IPS-18c (cell line): ENCODE measurements around the gene NPFFR1.
A peak's percentile ranks its signal among the peaks of the same experiment; 100 is the strongest.

Experiments used
- H3K4me3 ChIP-seq: 2 replicates; pipeline ENCODE4 v1.7.0; 2013; ENCODE audit warnings: low read depth, mild to moderate bottlenecking, low read length, moderate library complexity; ENCODE audit not compliant: insufficient read depth
- H3K9me3 ChIP-seq: one replicate; pipeline ENCODE4 v1.6.1; 2013; ENCODE audit warnings: mild to moderate bottlenecking, low read length, moderate library complexity; ENCODE audit not compliant: control insufficient read depth, insufficient read depth

NPFFR1 gene

DNA sequence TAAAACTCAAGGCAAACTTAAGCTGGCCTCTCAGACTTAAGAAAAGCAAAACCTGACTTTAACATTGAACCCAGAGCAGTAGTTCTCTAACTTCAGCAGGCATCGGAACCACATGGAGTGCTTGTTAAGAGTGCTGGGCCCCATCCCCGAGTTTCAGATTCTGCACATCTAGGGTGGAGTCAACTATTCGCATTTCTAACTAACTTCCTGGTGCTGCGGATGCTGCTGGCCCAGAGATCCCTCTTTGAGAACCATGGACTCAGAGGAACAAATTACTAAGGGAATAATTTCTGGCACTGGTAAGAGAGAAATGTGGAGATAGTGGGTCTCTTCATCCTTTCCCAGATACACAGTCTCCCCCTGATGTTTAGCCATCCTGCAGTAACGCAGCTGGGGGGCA is 14.6 kb upstream of the NPFFR1 start:
- no peak overlapping the region for H3K4me3 ChIP-seq
- no peaks in the 10 kb centered on the region for H3K9me3 ChIP-seq

DNA sequence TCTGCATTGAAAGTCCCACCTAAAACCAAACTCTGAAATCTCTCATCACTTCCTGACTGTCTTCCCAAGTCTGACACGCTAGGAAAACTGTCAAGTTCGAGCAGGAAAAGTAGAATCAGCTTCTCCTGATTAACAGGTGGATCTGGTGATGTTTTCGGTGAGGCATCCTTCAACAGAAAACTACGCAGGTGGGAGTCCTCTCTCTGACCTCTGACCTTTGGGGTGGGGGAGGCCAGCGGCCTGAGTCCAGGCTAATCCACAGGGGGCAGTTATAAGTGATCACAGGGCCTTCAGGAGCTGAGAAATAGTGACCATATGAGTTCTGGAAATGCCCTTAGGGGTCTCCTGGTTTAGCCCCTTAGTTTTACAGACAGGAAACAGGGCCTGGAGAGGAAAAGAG is 13.4 kb upstream of the NPFFR1 start:
- Histone ChIP-seq H3K9me3 (no peaks in the 10 kb centered on the region), H3K4me3 (no peak overlapping the region)

DNA sequence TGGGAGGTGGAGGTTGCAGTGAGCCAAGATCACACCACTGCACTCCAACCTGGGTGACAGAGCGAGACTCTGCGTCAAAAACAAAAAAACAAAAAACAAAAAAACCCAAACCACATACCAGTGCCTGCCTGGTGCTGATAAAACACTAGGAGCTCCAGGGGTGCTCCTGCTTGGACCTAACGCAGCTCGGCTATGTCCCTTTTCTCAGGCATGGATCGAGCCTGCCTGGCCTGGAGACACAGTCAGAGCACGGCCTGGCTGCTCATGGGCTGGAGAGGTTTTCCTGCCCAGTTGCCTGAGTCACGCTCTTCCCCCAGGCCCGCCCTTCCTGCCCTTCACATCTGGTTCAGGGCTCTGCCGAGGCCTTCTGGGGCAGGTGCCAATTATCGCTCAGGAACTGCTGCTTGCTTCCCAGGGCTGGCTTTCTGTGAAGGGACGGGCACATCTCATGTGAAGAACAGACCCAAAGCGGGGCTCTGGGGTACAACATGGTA is 12.6 kb upstream of the NPFFR1 start:
- Histone ChIP-seq H3K9me3 (no peaks in the 10 kb centered on the region), H3K4me3 (no peak overlapping the region)

DNA sequence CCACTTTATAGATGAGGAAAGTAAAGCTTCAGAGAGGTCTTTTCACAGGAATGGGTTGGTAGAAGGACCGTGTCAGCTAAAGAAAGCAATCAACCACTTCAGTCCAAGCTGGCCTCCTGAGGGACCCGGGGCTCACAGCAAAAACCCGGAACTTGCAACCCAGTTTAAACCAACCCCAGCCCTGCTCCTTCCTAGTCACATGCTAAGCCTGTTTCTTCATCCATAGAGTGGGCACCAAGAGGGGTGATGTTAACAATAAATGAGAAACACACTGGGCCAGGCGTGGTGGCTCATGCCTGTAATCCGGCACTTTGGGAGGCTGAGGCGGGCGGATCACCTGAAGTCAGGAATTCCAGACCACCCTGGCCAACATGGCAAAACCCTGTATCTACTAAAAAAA is 12.1 kb upstream of the NPFFR1 start:
- Histone ChIP-seq H3K4me3 (no peak overlapping the region), H3K9me3 (no peaks in the 10 kb centered on the region)

DNA sequence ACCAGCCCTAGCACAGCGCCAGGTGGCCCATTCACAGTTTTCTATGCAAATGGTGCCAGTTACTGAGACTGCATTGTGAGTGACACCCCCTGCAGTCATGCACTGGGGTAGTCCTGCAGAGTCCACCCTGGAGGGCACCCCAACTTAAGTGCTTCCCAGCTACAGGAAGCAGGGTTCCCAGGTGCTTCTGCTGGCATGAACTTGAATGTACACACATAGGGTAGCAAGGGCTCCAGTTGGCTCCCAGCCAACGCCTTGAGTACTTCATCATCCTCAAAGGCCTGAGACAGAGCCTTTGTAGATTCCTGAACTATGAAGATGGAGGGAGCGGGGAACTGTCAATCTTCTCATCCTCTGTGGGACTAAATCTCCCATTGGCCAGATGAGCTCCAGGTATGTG is 11.5 kb upstream of the NPFFR1 start:
- H3K4me3 ChIP-seq: no peak overlapping the region

DNA sequence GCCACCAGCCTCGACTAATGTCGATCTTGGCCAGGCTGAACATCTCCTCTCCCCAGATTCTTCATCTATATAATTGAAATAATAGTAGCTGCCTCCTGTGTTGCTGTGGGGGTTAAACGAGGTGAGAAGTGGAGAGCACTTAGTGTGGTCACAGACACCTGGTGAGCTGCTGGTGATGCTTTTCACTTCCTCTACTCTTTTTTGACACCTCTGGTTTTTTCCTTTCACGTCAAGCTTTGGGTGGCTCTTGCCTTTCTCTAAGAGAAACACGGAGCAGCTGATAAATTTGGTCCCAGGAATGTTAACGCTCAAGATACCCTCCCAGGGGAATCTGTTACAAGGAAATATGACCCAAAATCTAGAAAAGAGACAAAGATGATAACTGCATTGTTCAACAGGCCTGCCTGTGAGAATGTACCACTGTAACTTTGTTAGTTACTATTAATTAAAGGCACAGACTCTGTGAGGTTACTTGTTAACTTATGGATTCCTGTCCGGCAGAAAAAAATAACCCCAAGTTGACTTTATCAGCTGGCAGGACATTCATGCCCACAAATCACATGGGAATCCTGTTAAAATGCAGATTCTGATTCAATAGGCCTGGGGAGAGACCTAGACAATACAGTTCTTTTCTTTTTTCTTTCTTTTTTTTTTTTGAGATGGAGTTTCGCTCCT is 9.5 kb upstream of the NPFFR1 start:
- Histone ChIP-seq H3K4me3 (no peak overlapping the region), H3K9me3 (no peaks in the 10 kb centered on the region)

More for the DNA sequence above, 11.5 kb upstream of the NPFFR1 start:
- no peaks in the 10 kb centered on the region for H3K9me3 ChIP-seq

DNA sequence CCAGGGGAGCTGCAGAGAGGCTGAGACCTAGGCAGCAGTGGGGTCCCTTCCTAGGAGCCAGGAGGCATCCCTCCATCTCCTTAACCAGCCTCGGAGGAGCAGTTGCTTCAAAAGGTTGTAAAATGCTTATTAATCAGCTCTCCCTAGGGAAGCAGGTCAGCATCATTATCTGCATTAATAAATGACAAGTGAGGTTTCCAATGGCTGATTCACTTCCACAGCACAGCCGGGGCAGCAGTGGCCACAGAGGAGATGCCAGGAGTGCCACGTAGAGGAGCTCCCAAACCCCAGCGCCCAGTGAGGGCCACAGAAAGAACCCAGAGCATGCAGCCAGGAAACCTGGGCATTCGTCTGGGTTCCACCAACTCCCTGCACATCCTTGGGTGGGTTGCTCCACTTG is 8.2 kb upstream of the NPFFR1 start:
- H3K9me3 ChIP-seq: no peaks in the 10 kb centered on the region
- H3K4me3 ChIP-seq: no peak overlapping the region

DNA sequence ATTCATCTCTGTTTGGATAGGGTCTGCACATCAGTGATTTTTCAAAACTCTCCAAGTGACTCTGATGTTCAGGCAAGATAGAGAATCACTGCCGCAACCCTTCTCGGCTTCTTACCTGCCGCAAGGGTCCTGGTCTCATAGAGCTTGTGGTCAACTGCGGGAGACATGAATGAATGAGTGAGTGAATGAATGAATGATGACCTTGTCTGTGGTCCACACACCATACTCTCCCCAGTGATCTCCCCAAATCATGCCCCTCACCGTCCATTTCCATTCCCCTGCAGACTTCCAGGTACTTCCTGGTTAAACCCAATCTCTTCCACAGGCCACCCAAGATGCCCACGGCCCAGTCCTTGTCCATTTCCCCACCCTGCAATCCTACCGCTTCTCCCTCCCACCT is 5.9 kb upstream of the NPFFR1 start:
- Histone ChIP-seq H3K4me3 (no peak overlapping the region), H3K9me3 (no peaks in the 10 kb centered on the region)

DNA sequence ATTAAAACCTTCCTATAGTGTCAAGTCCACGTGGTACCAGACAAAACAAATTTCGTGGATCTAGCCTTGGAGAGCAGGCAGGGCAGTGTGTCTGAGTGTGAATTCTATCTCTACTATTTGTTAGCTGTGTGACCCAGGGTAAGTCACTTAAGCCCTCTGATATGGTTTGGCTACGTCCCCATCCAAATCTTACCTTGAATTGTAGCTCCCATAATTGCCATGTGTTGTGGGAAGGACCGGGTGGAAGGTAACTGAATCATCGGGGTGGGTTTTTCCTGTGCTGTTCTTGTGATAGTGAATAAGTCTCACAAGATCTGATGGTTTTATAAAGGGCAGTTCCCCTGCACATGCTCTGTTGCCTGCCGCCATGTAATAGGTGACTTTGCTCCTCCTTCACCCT is 2.8 kb upstream of the NPFFR1 start:
- Histone ChIP-seq H3K9me3 (no peaks in the 10 kb centered on the region), H3K4me3 (no peak overlapping the region; the same call in 1 of the 2 replicates)

DNA sequence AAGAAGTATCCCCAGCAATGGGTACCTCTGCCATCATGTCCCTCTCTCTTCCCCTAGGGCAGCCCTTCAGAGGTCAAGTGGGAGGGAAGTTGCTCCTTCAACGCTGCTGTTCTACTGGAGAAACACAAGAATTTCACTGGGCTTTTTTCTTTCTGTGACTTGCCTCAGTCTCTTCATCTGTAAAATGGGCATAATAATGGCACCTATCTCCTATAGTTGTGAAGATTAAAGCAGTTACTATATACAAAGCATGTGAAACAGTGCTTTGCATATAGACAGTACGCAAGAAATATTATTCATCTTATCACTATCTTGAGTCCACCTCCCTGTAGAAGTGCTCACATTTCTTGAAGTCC is 1.6 kb upstream of the NPFFR1 start:
- no peaks in the 10 kb centered on the region for H3K9me3 ChIP-seq
- no peak overlapping the region for H3K4me3 ChIP-seq

DNA sequence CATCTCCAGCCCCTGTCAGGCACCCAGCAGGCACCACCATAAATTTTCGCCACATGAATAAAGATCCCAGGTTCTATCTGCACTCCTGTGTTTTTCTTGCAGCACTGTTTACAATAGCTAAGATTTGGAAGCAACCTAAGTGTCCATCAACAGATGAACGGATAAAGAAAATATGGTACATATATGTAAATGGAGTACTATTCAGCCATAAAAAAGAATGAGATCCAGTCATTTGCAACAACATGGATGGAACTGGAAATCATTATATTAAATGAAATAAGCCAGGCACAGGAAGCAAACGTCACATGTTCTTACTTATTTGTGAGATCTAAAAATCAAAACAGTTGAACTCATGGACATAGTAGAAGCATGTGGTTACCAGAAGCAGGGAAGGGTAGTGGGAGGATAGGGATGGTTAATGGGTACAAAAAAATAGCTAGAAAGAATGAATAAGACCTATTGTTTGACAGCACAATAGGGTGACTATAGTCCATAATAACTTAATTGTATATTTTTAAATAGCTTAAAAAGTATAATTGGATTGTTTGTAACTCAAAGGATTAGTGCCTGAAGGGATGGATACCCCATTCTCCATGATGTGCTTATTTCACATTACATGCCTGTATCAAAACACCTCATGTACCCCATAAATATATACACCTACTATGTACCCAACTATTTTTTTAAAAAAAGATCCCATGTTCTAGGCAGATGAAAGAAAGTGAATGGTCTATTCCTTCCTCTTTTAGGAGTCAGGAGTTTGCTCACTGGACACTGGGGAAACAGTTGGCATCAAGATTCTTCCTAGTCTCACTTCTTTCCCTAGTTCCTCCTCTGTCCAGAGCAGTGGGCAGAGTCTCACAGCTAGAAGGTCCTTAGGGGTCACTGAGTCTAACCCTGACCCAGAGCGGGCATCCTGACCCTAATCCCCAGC is 1.0 kb upstream of the NPFFR1 start:
- H3K9me3 ChIP-seq: no peaks in the 10 kb centered on the region
- no peak overlapping the region for H3K4me3 ChIP-seq

DNA sequence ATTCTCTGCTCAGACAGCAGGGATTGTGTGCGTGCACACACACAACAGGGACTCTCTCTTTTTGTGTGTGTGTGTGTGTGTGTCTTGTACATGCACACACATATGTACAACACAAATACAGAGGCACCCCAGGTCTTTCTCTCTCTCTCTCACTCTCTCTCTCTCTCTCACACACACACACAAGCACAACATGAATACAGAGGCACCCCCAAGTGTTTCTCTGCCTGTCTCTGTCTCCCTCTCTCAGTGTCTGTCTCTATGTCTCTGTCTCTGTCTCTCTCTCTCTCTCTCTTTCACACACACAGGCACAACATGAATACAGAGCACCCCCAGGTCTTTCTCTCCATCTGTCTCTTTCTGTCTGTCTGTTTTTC is 746 bp downstream of the NPFFR1 start:
- peak overlapping the region; percentile 59; the same call in 1 of the 2 replicates for H3K4me3 ChIP-seq
- H3K9me3 ChIP-seq: no peaks in the 10 kb centered on the region

DNA sequence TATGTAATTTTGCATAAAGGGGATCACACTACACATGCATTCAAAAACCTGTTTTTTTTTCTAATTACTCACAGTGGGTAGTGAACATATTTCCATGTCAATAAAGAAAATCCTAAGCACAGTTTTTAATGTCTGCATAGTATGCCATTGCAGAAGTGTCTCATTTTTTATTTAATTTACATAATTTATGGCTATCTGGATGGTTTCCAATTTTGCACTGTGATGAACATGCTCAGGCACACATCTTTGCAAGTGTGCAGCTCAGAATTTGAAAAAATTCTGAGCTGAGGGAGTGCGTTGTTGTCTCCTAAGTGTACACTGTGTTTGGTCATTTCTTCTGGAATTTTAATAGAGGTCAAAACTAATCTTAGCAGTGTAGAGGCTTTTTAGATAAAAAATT is 2.2 kb downstream of the NPFFR1 start:
- H3K4me3 ChIP-seq: no peak overlapping the region
- H3K9me3 ChIP-seq: no peaks in the 10 kb centered on the region

DNA sequence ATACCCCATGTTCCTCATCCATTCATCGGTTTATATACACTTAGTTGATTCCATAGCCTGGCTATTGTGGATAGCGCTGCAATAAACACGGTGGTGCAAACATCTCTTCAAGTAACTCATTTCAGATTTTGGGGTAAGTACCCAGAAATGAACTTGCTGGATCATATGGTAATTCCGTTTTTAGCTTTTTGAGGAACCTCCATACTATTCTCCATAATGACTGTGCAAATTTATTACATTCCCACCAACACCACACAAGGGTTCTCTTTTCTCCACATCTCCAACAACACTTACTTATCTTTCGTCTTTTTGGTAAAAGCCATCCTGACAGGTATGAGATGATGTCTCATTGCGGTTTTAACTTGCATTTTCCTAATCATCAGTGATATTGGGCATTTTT is 3.7 kb downstream of the NPFFR1 start:
- H3K9me3 ChIP-seq: no peaks in the 10 kb centered on the region
- no peak overlapping the region for H3K4me3 ChIP-seq

DNA sequence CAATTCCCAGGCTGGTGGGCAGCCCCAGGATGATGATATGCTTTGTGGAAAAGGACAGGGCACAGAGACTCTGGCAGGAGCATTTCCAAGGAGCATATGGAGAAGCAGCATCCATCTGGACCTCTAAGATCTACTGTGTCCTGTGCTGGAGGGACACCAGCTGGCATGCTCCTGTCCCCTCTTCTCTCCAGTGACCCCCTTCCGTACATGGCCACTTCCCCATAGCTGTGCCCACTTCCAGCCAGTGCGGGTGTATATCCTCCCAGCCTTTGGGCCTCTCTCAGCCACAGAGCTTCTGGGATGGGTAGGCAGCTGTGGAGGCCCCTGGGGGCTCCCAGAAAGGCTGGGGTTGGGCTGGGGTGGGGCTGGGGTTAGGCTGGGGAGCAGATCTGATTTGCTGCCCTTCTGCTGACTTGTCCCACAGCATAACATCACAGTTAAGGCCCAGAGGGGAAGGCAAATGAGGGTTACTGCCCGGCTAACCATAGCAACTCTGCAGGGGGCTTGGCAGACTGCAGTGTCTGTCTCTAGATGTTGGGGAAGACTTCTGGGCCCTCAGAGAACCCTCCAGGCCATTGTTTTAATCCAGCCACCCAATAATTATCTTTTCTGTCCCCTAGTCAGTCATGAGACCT is 6.3 kb downstream of the NPFFR1 start:
- Histone ChIP-seq H3K4me3 (no peak overlapping the region), H3K9me3 (no peaks in the 10 kb centered on the region)

DNA sequence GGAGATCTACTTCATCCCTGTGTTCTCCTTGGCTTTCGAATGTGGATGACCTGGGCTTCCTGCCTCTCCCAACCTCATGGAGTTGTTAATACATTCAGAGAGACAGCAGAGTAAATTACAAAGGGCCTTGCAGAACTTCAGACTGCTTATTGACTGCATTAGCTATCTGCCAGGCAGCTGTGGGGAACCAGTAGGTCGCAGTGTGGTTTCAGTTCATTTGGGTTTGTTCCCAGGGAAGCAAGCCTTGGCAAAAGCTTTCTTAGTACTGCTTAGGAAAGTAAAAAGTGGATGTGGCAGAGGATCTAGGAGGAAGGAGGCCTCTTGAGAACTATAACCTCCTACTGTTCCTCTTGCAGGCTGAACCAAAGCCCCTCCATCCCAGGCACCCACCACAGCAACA is 9.2 kb downstream of the NPFFR1 start:
- Histone ChIP-seq H3K9me3 (no peaks in the 10 kb centered on the region), H3K4me3 (no peak overlapping the region)

DNA sequence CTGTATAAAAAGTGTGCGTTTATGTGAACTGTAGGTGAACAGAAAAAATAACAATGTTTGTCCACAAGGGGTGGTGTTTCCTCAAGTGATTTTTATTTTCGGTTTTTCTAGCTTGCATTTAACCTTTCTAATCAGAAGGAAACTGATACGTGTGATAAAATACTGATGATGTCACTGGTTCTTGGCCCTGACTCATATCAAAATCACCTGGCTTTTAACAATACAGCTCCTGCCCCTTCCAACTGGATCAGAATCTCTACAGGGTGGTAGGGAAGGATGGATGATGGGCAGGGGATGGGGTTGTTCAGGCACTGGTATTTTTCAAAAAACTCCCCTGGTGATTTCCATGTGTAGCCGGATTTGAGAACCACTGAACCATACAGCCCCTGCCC is 10.9 kb downstream of the NPFFR1 start:
- no peak overlapping the region for H3K4me3 ChIP-seq
- H3K9me3 ChIP-seq: no peaks in the 10 kb centered on the region
